ENCODE results near the gene ELOVL5. TPM values are rescaled to one million over a fixed set of nuclear protein-coding genes. Genes with fewer than 3 reads are reported as not detected.

The ELOVL5 gene
- total and polyA plus RNA-seq, 2 experiments from 2014 or later: 83.3 to 180 TPM

DNA sequence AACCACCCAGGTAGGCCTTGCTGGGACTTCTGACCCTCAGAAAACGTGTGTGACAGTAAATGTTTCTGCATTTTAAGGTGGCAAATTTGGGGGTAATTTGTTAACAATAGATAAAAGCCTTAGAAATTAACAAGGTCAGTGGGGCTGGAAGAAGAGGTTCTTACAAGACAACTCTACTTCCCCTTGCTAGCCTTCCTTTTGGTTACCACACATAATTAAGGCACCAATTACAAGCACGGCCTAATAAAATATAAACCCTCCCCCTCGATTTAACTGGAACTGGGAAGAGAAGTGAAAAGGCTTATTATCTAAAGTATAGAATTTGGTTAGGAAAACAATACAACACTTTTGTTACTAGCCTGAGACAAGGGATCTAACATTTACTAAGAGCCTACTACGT, 38.8 kb downstream of the ELOVL5 start (continued):
- TF ChIP-seq CREB1 (CRISPR knock-in tag; IDR thresholded peaks at IDR 0.05; ENCODE audit: low read depth): no peak
- no peak for TF ChIP-seq NANOG (IDR thresholded peaks at IDR 0.05; ENCODE audit: borderline replicate concordance)
- TF ChIP-seq, protein P1, sequence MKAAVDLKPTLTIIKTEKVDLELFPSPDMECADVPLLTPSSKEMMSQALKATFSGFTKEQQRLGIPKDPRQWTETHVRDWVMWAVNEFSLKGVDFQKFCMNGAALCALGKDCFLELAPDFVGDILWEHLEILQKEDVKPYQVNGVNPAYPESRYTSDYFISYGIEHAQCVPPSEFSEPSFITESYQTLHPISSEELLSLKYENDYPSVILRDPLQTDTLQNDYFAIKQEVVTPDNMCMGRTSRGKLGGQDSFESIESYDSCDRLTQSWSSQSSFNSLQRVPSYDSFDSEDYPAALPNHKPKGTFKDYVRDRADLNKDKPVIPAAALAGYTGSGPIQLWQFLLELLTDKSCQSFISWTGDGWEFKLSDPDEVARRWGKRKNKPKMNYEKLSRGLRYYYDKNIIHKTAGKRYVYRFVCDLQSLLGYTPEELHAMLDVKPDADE (IDR thresholded peaks at IDR 0.05): no peak
- TF ChIP-seq STAT1 (IDR thresholded peaks at IDR 0.05; ENCODE audit: unreplicated experiment): no peak

DNA sequence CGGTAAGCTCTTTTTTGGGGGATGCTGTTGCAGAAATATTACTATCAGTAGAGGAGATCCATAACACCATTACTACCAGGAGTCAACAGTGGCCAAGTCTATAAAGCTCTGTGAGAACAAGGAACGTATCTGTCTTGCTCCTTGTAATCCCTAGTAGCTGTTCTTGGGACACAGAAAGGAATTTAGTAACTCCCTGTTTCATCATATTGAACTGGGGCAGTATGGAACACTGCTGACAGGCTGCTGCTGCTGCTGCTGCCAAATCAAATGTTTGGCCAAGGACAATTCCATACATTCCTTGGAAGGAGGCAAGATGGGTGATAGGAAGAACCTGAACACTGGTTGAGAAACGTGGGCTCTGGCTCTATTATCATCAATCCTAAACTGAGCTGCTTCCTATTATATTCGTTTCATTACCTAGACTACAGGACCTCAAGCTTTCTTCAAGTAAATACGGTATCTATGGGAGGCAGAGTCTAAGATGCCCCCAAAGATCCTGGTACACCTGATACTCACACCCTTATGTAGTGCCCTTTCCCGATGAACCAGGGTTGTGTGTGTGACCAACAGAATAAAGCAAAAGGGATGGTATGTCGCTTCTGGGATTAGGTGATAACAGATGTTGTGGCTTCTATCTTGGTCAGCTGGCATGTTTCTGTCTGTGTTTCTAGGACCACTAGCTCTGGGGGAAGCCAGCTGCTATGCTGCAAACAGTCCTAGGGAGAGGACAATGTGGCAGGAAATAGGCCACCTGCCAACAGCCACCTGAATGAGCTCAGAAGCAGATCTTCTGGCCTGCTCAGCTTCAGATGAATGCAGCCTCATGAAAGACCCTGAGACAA, 39.5 kb downstream of the ELOVL5 start:
- ATAC-seq (no peak), DNase-seq (ENCODE audit: low spot score) (no peak)
- TF ChIP-seq, protein P2, sequence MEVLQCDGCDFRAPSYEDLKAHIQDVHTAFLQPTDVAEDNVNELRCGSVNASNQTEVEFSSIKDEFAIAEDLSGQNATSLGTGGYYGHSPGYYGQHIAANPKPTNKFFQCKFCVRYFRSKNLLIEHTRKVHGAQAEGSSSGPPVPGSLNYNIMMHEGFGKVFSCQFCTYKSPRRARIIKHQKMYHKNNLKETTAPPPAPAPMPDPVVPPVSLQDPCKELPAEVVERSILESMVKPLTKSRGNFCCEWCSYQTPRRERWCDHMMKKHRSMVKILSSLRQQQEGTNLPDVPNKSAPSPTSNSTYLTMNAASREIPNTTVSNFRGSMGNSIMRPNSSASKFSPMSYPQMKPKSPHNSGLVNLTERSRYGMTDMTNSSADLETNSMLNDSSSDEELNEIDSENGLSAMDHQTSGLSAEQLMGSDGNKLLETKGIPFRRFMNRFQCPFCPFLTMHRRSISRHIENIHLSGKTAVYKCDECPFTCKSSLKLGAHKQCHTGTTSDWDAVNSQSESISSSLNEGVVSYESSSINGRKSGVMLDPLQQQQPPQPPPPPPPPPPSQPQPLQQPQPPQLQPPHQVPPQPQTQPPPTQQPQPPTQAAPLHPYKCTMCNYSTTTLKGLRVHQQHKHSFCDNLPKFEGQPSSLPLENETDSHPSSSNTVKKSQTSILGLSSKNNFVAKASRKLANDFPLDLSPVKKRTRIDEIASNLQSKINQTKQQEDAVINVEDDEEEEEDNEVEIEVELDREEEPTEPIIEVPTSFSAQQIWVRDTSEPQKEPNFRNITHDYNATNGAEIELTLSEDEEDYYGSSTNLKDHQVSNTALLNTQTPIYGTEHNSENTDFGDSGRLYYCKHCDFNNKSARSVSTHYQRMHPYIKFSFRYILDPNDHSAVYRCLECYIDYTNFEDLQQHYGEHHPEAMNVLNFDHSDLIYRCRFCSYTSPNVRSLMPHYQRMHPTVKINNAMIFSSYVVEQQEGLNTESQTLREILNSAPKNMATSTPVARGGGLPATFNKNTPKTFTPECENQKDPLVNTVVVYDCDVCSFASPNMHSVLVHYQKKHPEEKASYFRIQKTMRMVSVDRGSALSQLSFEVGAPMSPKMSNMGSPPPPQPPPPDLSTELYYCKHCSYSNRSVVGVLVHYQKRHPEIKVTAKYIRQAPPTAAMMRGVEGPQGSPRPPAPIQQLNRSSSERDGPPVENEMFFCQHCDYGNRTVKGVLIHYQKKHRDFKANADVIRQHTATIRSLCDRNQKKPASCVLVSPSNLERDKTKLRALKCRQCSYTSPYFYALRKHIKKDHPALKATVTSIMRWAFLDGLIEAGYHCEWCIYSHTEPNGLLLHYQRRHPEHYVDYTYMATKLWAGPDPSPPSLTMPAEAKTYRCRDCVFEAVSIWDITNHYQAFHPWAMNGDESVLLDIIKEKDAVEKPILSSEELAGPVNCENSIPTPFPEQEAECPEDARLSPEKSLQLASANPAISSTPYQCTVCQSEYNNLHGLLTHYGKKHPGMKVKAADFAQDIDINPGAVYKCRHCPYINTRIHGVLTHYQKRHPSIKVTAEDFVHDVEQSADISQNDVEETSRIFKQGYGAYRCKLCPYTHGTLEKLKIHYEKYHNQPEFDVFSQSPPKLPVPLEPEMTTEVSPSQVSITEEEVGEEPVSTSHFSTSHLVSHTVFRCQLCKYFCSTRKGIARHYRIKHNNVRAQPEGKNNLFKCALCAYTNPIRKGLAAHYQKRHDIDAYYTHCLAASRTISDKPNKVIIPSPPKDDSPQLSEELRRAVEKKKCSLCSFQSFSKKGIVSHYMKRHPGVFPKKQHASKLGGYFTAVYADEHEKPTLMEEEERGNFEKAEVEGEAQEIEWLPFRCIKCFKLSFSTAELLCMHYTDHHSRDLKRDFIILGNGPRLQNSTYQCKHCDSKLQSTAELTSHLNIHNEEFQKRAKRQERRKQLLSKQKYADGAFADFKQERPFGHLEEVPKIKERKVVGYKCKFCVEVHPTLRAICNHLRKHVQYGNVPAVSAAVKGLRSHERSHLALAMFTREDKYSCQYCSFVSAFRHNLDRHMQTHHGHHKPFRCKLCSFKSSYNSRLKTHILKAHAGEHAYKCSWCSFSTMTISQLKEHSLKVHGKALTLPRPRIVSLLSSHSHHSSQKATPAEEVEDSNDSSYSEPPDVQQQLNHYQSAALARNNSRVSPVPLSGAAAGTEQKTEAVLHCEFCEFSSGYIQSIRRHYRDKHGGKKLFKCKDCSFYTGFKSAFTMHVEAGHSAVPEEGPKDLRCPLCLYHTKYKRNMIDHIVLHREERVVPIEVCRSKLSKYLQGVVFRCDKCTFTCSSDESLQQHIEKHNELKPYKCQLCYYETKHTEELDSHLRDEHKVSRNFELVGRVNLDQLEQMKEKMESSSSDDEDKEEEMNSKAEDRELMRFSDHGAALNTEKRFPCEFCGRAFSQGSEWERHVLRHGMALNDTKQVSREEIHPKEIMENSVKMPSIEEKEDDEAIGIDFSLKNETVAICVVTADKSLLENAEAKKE (CRISPR knock-in tag; IDR thresholded peaks at IDR 0.05): peak; percentile 70; the same call in 1 of the 2 replicates
- no peak for TF ChIP-seq EZH2phosphoT487 (IDR thresholded peaks at IDR 0.05; ENCODE audit: unreplicated experiment)
- no peaks in the 10 kb centered on the region for H3K27me3 Mint-ChIP-seq (ENCODE audit: insufficient read depth, low read depth, poor library complexity)
- H3K9me2 ChIP-seq (ENCODE audit: insufficient read depth): no peaks in the 10 kb centered on the region
- H4K20me1 ChIP-seq (replicated peaks; ENCODE audit: insufficient read depth): peaks cover 49% of the 10 kb centered on the region
- no peak overlapping the region for H2AFZ ChIP-seq
- no peaks in the 10 kb centered on the region; the same call in 1 of the 2 replicates for H3K36me3 ChIP-seq (ENCODE audit: insufficient read depth)
- no peak overlapping the region for H3K4me3 Mint-ChIP-seq
- H3K4me2 ChIP-seq: peak overlapping the region; percentile 55
- no peaks in the 10 kb centered on the region for H3F3A ChIP-seq (replicated peaks; ENCODE audit: low read depth)
- H3K9me3 Mint-ChIP-seq: peaks cover 17% of the 10 kb centered on the region
- no peaks in the 10 kb centered on the region for H3K27me3 ChIP-seq (ENCODE audit: insufficient read depth)
- H3K27ac ChIP-seq (ENCODE audit: low read depth): no peak overlapping the region
- 0 out of 2 replicates have a peak overlapping the region, but pooled peaks have one; percentile 50 for H3K27ac Mint-ChIP-seq
- H3K4me1 ChIP-seq (ENCODE audit: insufficient read depth): peaks cover 25% of the 10 kb centered on the region
- peaks cover 29% of the 10 kb centered on the region for H3K36me3 Mint-ChIP-seq (ENCODE audit: low read depth)
- peaks cover 88% of the 10 kb centered on the region for H3K79me2 ChIP-seq (replicated peaks; ENCODE audit: insufficient read depth)
- H3K4me3 ChIP-seq: no peak overlapping the region
- H3K4me1 Mint-ChIP-seq: peaks cover 47% of the 10 kb centered on the region

Data from GM23338 (cell line).